GM18505 (cell line): ENCODE results near the gene RNF212.

ENCODE experiments used
- ATAC-seq: cut with Tn5 transposase; IDR thresholded peaks from one replicate; pipeline ENCODE4 v1.9.1; 2021; ENCODE audit not compliant: unreplicated experiment
- POLR2A ChIP-seq: IDR thresholded peaks from 4 replicates; pipeline ENCODE4 v1.6.1; 2011; ENCODE audit warnings: borderline replicate concordance; ENCODE audit not compliant: insufficient read depth, insufficient read length; ENCODE audit errors: extremely low read depth

The RNF212 gene

DNA sequence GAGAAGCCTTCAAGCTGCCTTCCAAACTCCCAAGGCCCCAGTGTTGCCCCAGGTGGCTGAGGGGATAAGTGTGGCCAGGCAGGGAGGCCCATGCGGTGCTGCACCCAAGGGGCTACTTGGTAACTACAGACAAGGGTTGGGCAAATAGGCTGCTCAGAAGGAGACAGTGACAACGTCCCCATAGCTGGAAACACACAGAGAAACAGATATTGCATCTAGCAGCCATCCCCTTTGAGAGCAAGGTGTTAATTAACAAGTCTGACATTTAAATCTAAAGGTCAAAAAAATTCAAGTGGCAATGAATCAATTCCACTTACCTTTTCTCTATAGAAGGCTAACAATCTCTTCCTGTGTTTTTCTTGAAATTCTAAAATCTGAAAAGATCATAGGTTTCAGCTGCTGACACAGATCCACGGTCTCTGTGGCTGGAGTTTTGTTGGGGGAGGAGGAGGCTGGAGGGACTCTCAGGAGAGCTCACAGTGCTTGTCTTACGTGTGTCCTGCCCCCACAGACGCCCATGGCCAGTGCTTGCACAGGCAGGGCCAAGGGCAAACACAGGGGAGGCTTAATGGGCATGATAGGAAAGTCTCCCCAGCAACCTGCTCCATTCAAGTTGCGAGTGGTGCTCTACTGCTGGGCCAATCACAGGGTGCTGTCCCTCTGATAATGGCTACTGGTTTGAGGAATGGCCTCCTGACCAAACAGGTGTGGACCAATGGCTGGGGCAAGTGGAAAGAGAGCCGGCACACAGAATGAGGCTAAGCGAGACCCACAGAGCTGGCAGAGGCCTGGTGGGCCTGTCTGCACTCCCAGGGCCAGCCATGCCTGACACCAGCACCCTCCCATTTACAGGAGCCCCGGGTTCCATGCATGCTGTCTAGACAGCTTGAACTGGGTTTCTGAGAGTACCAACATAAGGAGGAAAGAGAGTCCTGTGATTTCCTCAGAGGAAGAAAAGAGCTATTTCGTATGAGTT, 22.6 kb downstream of the RNF212 start:
- ATAC-seq = no peak
- no peak for TF ChIP-seq POLR2A

- TF ChIP-seq POLR2A = no peak
- no peak for ATAC-seq
Measured at GRCh38 chr4:1090036-1090435, 23.3 kb downstream of the RNF212 start.

- TF ChIP-seq POLR2A = no peak
- ATAC-seq = no peak
Measured at GRCh38 chr4:1087371-1087770, 26.0 kb downstream of the RNF212 start.

DNA sequence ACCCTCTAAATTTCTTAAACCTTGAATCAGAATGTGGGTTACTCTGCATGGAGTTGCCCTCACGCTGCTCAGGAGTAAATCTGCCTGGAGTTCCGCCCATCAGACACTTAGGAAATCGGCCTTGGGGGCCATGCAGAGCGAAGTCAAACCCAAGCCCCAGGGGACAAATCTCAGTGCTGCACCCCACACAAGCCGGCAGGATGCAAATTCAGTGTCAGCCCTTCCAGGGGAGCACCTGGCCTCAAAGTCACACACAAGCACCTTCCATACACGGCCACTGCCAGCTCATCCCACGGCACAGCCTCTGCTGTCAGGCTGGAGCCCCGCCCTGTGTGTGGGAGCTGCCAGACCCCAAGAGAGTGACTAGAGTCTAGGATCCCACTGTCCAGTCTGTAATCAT, 27.4 kb downstream of the RNF212 start:
- TF ChIP-seq POLR2A = no peak
- ATAC-seq = no peak

DNA sequence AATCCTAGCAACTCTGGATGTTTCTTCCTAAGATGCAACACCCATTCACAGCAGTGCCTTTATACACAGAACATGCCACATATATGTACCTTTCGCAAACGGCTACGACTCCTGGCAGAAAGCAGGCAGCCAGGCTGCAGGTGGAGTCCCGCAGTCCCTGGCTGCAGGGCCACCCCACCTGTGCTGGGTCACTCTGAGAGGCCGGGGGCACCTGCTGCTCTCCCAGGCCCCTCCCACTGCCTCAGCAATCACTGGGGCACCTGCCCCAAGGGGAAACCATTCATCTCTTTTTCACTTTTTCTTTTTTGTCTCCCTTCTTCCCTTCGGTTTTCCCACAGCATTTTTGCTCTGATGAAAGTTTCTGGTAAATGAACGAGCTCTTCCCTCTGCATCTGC, 28.0 kb downstream of the RNF212 start:
- ATAC-seq = no peak
- no peak for TF ChIP-seq POLR2A

DNA sequence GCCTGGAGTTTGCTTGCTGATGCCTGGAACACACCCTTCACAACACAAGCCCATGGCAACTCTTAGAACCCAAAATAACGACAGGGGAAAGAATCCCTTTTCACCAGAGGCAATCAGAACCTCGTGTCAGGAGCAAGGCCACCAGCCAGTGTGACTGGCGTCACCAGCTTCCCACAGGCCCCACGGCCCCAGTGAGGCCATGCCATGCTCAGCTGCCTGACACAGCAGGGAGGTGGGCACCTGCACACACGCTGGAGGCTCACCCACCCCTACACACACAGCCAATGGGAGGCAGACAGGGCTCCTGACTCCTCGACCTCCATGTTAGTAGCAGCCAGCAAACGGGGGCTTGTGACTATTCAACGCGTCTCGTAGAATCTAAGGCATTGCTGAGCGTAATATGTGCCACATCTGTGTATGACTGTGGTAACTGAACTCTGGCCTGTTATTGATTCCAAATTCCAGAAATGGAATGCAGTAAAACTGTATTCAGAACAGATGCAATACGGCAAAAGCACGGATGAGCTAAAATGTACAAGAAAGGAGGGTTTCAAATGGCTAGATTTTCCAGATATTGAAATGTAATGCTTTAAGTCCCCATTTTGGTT, 28.5 kb downstream of the RNF212 start:
- no peak for ATAC-seq
- TF ChIP-seq POLR2A = no peak

DNA sequence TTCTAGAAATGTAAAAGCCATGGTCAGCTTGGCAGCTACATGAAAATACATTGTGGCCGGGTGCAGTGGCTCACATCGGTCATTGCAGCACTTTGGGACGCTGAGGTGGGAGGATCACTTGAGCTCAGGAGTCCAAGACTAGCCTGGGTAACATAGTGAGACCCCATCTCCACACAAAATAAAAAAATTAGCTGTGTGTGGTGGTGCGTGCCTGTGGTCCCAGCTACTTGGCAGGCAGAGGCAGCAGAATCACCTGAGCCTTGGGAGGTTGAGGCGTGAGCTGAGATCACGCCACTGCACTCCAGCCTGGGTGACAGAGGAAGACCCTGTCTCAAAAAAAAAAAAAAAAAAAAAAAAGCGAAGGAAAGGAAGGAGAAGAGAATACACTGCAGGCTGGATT, 29.0 kb downstream of the RNF212 start:
- no peak for ATAC-seq

DNA sequence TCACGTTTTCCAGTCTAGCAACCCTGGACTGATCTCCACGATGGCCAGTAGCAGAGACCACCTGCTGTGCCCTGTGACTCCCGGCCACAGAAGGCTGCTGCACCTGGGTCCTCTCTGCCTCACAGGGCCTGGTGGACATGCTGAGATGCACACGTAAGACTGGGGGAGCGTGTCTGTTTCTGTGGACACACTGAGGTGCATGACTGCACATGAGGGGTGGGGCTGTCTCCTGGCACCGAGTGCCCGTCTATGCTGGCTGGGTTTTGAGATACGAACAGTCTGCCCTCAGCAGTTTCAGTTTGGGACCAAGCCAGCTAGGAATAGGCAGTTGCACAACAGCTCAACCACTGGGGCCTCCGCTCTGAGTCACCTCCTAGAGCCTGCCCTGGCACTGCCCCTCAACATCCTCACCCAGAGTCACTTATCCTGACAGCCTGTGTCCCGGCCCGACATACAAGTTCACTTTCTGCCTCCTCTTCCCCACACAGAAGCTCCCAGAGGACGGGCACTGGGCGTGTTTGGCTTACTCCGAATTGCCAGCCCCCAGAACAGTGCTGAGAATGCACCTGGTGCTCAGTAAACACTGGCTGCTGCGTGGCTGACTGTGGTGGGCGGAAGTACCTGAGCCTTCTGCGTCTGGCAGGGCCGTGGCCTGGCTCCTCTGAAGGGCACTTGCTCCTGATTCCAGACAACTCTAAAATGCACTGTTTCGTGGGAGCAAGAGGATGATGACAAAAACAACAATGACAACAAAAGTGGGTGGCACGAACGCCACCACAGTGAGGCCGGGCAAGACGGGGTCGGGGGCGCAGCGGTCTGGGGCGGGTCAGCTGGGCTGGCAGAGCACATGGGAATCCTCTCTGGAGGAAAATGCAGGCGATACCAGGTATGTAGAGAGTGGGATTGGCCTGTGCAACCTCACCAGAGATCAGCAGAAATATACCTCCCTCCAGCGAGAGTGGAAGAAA, 30.9 kb downstream of the RNF212 start:
- no peak for ATAC-seq
- TF ChIP-seq POLR2A = no peak

More for the DNA sequence above, 29.0 kb downstream of the RNF212 start:
- no peak for TF ChIP-seq POLR2A

- no peak for ATAC-seq
- TF ChIP-seq POLR2A = no peak
Measured at GRCh38 chr4:1081689-1082040, 31.7 kb downstream of the RNF212 start.

GRCh38 chr4:1080961-1081688, 32.2 kb downstream of the RNF212 start:
- ATAC-seq = no peak
- no peak for TF ChIP-seq POLR2A

DNA sequence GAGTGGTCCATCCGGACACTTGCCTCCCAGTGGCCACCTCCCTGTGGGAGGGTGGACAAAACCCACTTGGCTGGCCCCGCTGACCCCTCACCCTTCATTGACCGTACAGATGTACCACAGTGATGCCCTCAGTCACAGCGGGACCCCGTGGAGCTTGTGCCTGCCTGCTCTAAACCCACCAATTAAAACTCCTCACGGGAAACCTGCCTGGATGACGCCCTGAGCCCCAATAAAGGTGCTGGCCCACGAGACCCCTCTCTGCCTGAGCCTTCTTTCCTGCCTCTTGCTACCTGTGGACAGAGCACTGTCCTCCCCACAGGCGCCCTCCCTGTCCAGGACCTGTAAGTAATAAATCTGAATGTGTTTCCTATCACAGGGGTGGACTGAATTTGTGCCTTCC, 32.9 kb downstream of the RNF212 start:
- ATAC-seq = no peak
- TF ChIP-seq POLR2A = no peak

DNA sequence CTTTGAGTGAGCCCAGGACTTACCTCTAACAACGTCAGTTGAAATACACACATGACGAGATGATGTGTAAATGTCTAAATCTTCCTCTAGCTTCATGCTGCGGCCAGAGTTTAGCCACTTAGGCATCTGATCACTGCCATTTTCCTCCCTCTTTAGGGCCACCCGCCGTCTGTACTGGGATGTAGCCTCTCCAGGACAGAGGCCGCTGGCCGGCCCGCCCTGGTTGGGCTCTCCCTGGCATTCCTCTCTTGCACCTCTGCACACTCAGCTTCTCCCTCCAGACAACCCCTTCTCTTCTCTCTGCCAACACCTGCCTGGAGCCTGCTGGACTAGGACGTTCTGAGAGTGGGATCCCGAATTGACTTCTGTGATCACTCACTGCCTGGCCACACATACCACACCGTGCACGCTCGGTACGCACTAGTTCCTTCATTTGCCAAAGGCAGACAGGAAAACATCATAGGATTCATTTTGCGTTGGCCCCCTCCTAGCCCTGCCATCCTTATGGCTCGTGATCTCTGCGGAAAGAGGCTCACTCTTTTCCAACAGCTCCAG, 33.6 kb downstream of the RNF212 start:
- TF ChIP-seq POLR2A = no peak

More for the DNA sequence above, 33.6 kb downstream of the RNF212 start:
- no peak for ATAC-seq
